ENCODE measurements around the gene TXNDC2. TPM values are rescaled to one million over a fixed set of nuclear protein-coding genes. Genes with fewer than 3 reads are reported as not detected.
A peak's percentile ranks its signal among the peaks of the same experiment; 100 is the strongest.

The TXNDC2 gene
- total and polyA plus RNA-seq, 9 of the 15 experiments (the other 6 are each of a cell fraction or from before 2014, with no cell fraction given) = 1.2 to 4.9 (median 2.3) TPM

- Histone ChIP-seq H3K4me2 (ENCODE audit: insufficient read depth, low read length) (peak overlapping the region; percentile 80), H3K4me3 (peak overlapping the region; percentile 85; the same call in 1 of the 2 replicates), H3K36me3 (ENCODE audit: control insufficient read depth, insufficient read depth, low read length) (peaks cover 59% of the 10 kb centered on the region), H3K9me3 (replicated peaks; ENCODE audit: control insufficient read depth, insufficient read depth, low read depth, low read length) (no peaks in the 10 kb centered on the region), H2AFZ (ENCODE audit: low read depth, low read length) (no peak overlapping the region), H3K9ac (ENCODE audit: insufficient read depth in 1 of 2, low read depth in 2 of 2, low read length in 2 of 2) (peak overlapping the region in 1 of 2 experiments; percentile 91; a peak in 2 of 4 replicates), H3K4me1 (replicated peaks in 1 of 2; ENCODE audit: control insufficient read depth in 2 of 2, insufficient read depth in 2 of 2, low read length in 2 of 2) (peaks cover 18 to 46% of the 10 kb centered on the region in 2 experiments), H4K20me1 (replicated peaks; ENCODE audit: control insufficient read depth, insufficient read depth, low read length) (peaks cover 72% of the 10 kb centered on the region), H3K79me2 (ENCODE audit: control insufficient read depth, insufficient read depth, low read length) (peaks cover 100% of the 10 kb centered on the region), H3K27me3 (ENCODE audit: control insufficient read depth in 2 of 2, insufficient read depth in 2 of 2, low read length in 2 of 2) (no peaks in the 10 kb centered on the region), H3K27ac (ENCODE audit: extremely low read depth, low read depth, low read length) (peak overlapping the region; percentile 97; the same call in 2 of the 3 replicates), H3K9me1 (ENCODE audit: control insufficient read depth, insufficient read depth, low read length) (peaks cover 2% of the 10 kb centered on the region)
- no TSS peak for BruUV-seq (replicated peaks)
- WGBS (ENCODE audit: insufficient coverage, low coverage, missing lambda C conversion rate) = 15% methylated on average over 8 of the region's 8 CpGs
- intact Hi-C loops (cut with micrococcal nuclease) = loop anchor here (5.0 to 10.0 kb wide), 2 partner anchors 107 to 235 kb away; no protein-coding TSS in a partner anchor
- in situ Hi-C loops (cut with MboI) = loop anchor here (10.0 kb wide), 1 partner anchor 905 kb away; no protein-coding TSS in a partner anchor
- ChIA-PET CTCF (ENCODE audit: low intra/inter-chr PET ratio) (no interaction called here), POLR2A (interaction anchor here (0.8 kb wide), 1 partner anchor 149 kb away, joined by 3 read pairs; no protein-coding TSS in a partner anchor)
- FAIRE-seq (no peak), DNase-seq (ENCODE audit: extremely low read depth in 1 of 4, low spot score in 3 of 4) (no peak), ATAC-seq (peak; percentile 2; the same call in 2 of the 3 replicates)
- 0 out of 2 replicates have a peak, but pooled peaks have one; percentile 16 for TF ChIP-seq SMARCE1 (IDR thresholded peaks at IDR 0.05)
- TF ChIP-seq MIER1 (IDR thresholded peaks at IDR 0.05; ENCODE audit: low read depth) = no peak
- TF ChIP-seq TCF15 (CRISPR knock-in tag; IDR thresholded peaks at IDR 0.05) = no peak
- no peak for TF ChIP-seq MBD2 (IDR thresholded peaks at IDR 0.05; ENCODE audit: borderline replicate concordance, low read depth)
- TF ChIP-seq CHD1 (IDR thresholded peaks at IDR 0.05; ENCODE audit: low read length) = no peak
- TF ChIP-seq PHF21A (IDR thresholded peaks at IDR 0.05; ENCODE audit: borderline replicate concordance, low read depth) = no peak
- no peak for TF ChIP-seq ZNF318 (IDR thresholded peaks at IDR 0.05; ENCODE audit: borderline replicate concordance in 1 of 2, low read depth in 1 of 2)
- no peak for TF ChIP-seq CREB3 (tag; conservative IDR thresholded peaks at IDR 0.05; ENCODE audit: low read depth)
- no peak for TF ChIP-seq NR2C1 (IDR thresholded peaks at IDR 0.05)
- TF ChIP-seq NR2C1 (tag; IDR thresholded peaks at IDR 0.05) = 0 out of 2 replicates have a peak, but pooled peaks have one; percentile 18
- peak; percentile 24; the same call in 1 of the 2 replicates for TF ChIP-seq SMARCA5 (IDR thresholded peaks at IDR 0.05)
- no peak for TF ChIP-seq ZNF699 (CRISPR knock-in tag; IDR thresholded peaks at IDR 0.05; ENCODE audit: insufficient replicate concordance)
These were observed 33.9 kb downstream of the TXNDC2 start for GRCh38 chr18:9919564-9920232.

Data from K562 (cell line).